ENCODE measurements around the gene MTCL3.

DNA sequence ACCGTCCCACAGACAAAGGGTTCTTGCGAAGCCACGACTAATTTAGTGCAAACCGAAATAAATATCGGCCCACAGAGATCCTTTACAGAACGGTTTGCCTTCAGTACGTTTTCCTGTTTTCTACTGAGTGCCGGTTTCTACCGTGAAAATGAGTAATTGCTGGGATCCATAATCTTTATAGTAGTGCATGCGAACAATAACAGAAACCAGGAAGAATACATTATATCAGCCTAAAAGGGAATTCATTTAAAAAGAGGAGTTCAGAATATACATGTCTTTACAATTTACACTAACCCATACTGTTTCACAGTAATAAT lies 292 bp upstream of the MTCL3 start:
- TF ChIP-seq EZH2 (IDR thresholded peaks at IDR 0.05) (no peak), POLR2AphosphoS5 (IDR thresholded peaks at IDR 0.05; ENCODE audit: borderline replicate concordance, low read depth, low read length) (no peak)

All from SK-N-MC (cell line).